ENCODE measurements around the gene ADARB1.

The ADARB1 gene

DNA sequence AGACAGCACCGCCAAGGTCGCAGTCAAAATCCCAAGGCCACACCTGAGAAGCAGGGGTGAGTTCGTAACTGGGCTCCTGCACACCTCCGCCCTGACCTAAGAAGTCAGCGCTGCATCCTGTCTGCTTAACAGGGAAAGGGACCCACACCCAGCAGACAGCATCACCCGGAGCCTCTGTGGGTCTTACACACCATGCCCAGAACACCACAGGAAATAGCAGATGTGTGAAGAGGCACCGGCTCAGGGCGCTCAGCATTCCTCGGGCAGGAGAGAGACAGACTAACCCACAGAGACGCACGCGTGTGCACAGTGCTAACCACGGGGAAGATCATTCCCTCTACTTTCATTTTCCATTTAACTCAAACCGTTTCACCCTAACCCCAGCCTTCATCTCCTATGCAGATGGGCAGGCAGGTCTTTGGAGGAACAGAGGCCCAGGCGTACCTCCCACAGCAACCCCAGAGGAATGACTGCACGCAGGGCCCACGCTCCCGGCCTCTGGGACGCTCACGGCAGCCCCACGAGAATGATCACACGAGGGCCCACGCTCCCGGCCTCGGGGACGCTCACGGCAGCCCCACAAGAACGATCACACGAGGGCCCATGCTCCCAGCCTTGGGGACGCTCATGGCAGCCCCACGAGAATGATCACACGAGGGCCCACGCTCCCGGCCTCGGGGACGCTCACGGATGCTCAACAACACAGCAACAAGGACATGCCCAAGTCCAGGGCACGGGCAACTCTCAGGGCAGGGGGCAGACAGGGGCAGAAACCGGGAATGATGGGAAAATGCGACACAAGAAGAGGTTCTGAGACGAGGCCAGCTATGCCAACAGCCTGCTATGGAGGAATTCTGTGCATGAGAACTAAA is 192.4 kb downstream of the ADARB1 start:
- H3K9me3 ChIP-seq (ENCODE audit: control insufficient read depth, low read length), result peaks cover 6% of the 10 kb centered on the region
- H3K36me3 ChIP-seq (ENCODE audit: control insufficient read depth in 1 of 2, insufficient read depth in 2 of 2, low read depth in 1 of 2, low read length in 2 of 2), result peaks cover 72 to 79% of the 10 kb centered on the region in 2 experiments
- H3K18ac ChIP-seq (ENCODE audit: low read depth in 1 of 2, low read length in 2 of 2), result no peak overlapping the region
- no peak overlapping the region for H3K9ac ChIP-seq (ENCODE audit: low read length)
- DNase-seq, result peak; percentile 26
- no peak overlapping the region for H2AK5ac ChIP-seq (ENCODE audit: low read length, severe bottlenecking)
- H2BK15ac ChIP-seq (ENCODE audit: low read depth, poor library complexity, severe bottlenecking), result no peak overlapping the region
- no peak overlapping the region for H3K4me3 ChIP-seq (ENCODE audit: insufficient read depth in 1 of 2, low read depth in 1 of 2, low read length in 2 of 2)
- H2BK120ac ChIP-seq (ENCODE audit: low read depth, low read length), result no peak overlapping the region
- no peak overlapping the region for H4K8ac ChIP-seq (ENCODE audit: low read length)
- 96% methylated on average over 41 of the region's 41 CpGs for WGBS
- no peak overlapping the region for H3K4ac ChIP-seq (ENCODE audit: low read depth in 1 of 2, low read length in 2 of 2)
- peaks cover 8% of the 10 kb centered on the region for H3K4me1 ChIP-seq (ENCODE audit: control insufficient read depth, insufficient read depth, low read depth, low read length)
- H3K79me1 ChIP-seq (replicated peaks; ENCODE audit: low read length, poor library complexity, severe bottlenecking), result peaks cover 30% of the 10 kb centered on the region
- no peak overlapping the region for H2AFZ ChIP-seq (ENCODE audit: low read depth, low read length)
- no peak overlapping the region for H4K91ac ChIP-seq (ENCODE audit: low read length)
- H3K23ac ChIP-seq (ENCODE audit: low read length in 2 of 2), result no peak overlapping the region
- H3K14ac ChIP-seq (ENCODE audit: low read length in 2 of 2), result no peak overlapping the region
- H3K27ac ChIP-seq (ENCODE audit: low read length, poor library complexity, severe bottlenecking), result no peak overlapping the region
- no peak overlapping the region for H3K4me2 ChIP-seq (ENCODE audit: low read length, poor library complexity, severe bottlenecking)
- no peaks in the 10 kb centered on the region for H3K27me3 ChIP-seq (ENCODE audit: control insufficient read depth in 1 of 2, insufficient read depth in 1 of 2, low read length in 2 of 2)
- no peak overlapping the region for H2BK12ac ChIP-seq (ENCODE audit: low read length in 2 of 2)
- H2BK5ac ChIP-seq (ENCODE audit: low read depth, low read length, poor library complexity, severe bottlenecking), result no peak overlapping the region

DNA sequence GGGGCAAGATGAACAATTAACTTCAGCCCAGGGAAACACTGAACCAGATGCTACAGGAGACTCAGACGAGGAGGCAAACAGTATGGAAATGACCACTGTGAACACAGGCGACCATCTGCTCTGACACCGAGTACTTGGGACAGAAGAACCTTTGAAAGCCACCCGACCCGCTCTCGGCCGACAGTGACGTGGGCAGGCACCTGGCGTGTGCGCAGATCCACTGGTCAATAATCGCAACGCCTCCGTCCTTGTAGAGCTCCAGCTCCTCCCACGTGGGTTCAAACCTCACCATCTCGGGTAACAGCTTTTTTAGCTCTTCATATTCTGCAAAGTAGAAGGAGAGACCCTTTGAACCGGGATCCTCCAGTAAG is 193.0 kb downstream of the ADARB1 start:
- peaks cover 30% of the 10 kb centered on the region for H3K79me1 ChIP-seq (replicated peaks; ENCODE audit: low read length, poor library complexity, severe bottlenecking)
- H4K8ac ChIP-seq (ENCODE audit: low read length), result no peak overlapping the region
- H3K4me2 ChIP-seq (ENCODE audit: low read length, poor library complexity, severe bottlenecking), result no peak overlapping the region
- WGBS, result 96% methylated on average over 16 of the region's 16 CpGs
- H2AK5ac ChIP-seq (ENCODE audit: low read length, severe bottlenecking), result no peak overlapping the region
- H2BK5ac ChIP-seq (ENCODE audit: low read depth, low read length, poor library complexity, severe bottlenecking), result no peak overlapping the region
- no peak overlapping the region for H3K18ac ChIP-seq (ENCODE audit: low read depth in 1 of 2, low read length in 2 of 2)
- H3K36me3 ChIP-seq (ENCODE audit: control insufficient read depth in 1 of 2, insufficient read depth in 2 of 2, low read depth in 1 of 2, low read length in 2 of 2), result peaks cover 67 to 80% of the 10 kb centered on the region in 2 experiments
- no peak overlapping the region for H4K91ac ChIP-seq (ENCODE audit: low read length)
- no peak overlapping the region for H3K9ac ChIP-seq (ENCODE audit: low read length)
- H3K27me3 ChIP-seq (ENCODE audit: control insufficient read depth in 1 of 2, insufficient read depth in 1 of 2, low read length in 2 of 2), result no peaks in the 10 kb centered on the region
- no peak overlapping the region for H3K4ac ChIP-seq (ENCODE audit: low read depth in 1 of 2, low read length in 2 of 2)
- peaks cover 8% of the 10 kb centered on the region for H3K4me1 ChIP-seq (ENCODE audit: control insufficient read depth, insufficient read depth, low read depth, low read length)
- no peak overlapping the region for H3K4me3 ChIP-seq (ENCODE audit: insufficient read depth in 1 of 2, low read depth in 1 of 2, low read length in 2 of 2)
- no peak overlapping the region for H3K23ac ChIP-seq (ENCODE audit: low read length in 2 of 2)
- no peak overlapping the region for H2BK120ac ChIP-seq (ENCODE audit: low read depth, low read length)
- no peak for DNase-seq
- no peak overlapping the region for H3K14ac ChIP-seq (ENCODE audit: low read length in 2 of 2)
- H2BK15ac ChIP-seq (ENCODE audit: low read depth, poor library complexity, severe bottlenecking), result no peak overlapping the region
- no peak overlapping the region for H2BK12ac ChIP-seq (ENCODE audit: low read length in 2 of 2)
- no peak overlapping the region for H3K27ac ChIP-seq (ENCODE audit: low read length, poor library complexity, severe bottlenecking)
- no peak overlapping the region for H2AFZ ChIP-seq (ENCODE audit: low read depth, low read length)
- H3K9me3 ChIP-seq (ENCODE audit: control insufficient read depth, low read length), result peaks cover 11% of the 10 kb centered on the region

DNA sequence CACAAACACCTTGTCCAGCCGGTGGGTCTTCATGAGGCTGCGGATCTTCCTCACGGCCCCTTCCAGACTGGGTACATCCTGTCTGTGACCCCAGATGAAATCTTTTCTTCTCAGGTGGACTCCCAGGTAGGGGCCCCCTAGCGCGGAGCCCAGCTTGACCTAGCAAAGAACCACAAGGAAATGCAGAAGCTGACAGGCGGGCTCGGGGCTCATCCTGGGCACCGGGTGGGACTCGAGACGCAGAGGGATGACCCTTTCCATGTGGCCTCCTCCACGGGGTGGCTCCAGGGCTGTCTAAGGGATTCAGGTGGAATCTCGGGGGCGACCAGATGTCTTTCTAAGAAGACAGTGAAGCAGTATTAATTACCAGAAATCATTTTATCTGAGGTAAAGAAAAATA is 195.5 kb downstream of the ADARB1 start:
- H3K27ac ChIP-seq (ENCODE audit: low read length, poor library complexity, severe bottlenecking), result no peak overlapping the region
- peaks cover 11% of the 10 kb centered on the region for H3K9me3 ChIP-seq (ENCODE audit: control insufficient read depth, low read length)
- H2BK15ac ChIP-seq (ENCODE audit: low read depth, poor library complexity, severe bottlenecking), result no peak overlapping the region
- H4K8ac ChIP-seq (ENCODE audit: low read length), result no peak overlapping the region
- no peak overlapping the region for H3K4me2 ChIP-seq (ENCODE audit: low read length, poor library complexity, severe bottlenecking)
- 98% methylated on average over 10 of the region's 13 CpGs for WGBS
- no peak overlapping the region for H2BK120ac ChIP-seq (ENCODE audit: low read depth, low read length)
- H2BK12ac ChIP-seq (ENCODE audit: low read length in 2 of 2), result no peak overlapping the region
- H3K36me3 ChIP-seq (ENCODE audit: control insufficient read depth in 1 of 2, insufficient read depth in 2 of 2, low read depth in 1 of 2, low read length in 2 of 2), result peaks cover 44 to 83% of the 10 kb centered on the region in 2 experiments
- H3K18ac ChIP-seq (ENCODE audit: low read depth in 1 of 2, low read length in 2 of 2), result no peak overlapping the region
- DNase-seq, result no peak
- no peak overlapping the region for H3K4me3 ChIP-seq (ENCODE audit: insufficient read depth in 1 of 2, low read depth in 1 of 2, low read length in 2 of 2)
- H3K14ac ChIP-seq (ENCODE audit: low read length in 2 of 2), result no peak overlapping the region
- H3K4me1 ChIP-seq (ENCODE audit: control insufficient read depth, insufficient read depth, low read depth, low read length), result peaks cover 8% of the 10 kb centered on the region
- no peak overlapping the region for H4K91ac ChIP-seq (ENCODE audit: low read length)
- no peak overlapping the region for H3K23ac ChIP-seq (ENCODE audit: low read length in 2 of 2)
- no peak overlapping the region for H2AFZ ChIP-seq (ENCODE audit: low read depth, low read length)
- no peak overlapping the region for H3K4ac ChIP-seq (ENCODE audit: low read depth in 1 of 2, low read length in 2 of 2)
- no peaks in the 10 kb centered on the region for H3K27me3 ChIP-seq (ENCODE audit: control insufficient read depth in 1 of 2, insufficient read depth in 1 of 2, low read length in 2 of 2)
- H2AK5ac ChIP-seq (ENCODE audit: low read length, severe bottlenecking), result no peak overlapping the region
- H3K9ac ChIP-seq (ENCODE audit: low read length), result no peak overlapping the region
- no peak overlapping the region for H2BK5ac ChIP-seq (ENCODE audit: low read depth, low read length, poor library complexity, severe bottlenecking)
- peaks cover 25% of the 10 kb centered on the region for H3K79me1 ChIP-seq (replicated peaks; ENCODE audit: low read length, poor library complexity, severe bottlenecking)

DNA sequence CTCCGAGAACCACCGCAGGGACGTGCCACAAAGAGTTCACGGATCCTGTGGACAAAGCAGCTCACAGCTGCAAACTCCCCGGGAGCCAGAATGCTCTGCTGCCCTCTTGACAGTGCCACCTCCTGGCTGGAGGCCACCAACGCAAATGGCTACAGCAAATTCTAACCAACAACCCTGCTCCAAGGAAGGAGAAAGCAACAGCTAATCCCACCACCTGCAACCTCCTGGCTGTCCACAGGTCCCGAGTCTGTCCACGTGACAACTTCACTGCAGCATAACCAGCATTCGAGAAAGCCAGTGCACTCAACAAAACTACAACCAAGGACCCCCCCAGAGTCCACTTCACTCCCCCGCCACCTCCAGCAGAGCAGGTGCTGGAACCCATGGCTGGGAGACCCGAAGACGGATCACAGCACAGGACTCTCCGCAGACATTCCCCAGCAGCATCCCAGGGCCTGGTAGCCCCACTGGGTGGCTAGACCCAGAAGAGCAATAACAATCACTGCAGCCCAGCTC is 196.0 kb downstream of the ADARB1 start:
- Histone ChIP-seq H3K4me1 (ENCODE audit: control insufficient read depth, insufficient read depth, low read depth, low read length) (peaks cover 8% of the 10 kb centered on the region), H2BK15ac (ENCODE audit: low read depth, poor library complexity, severe bottlenecking) (no peak overlapping the region), H3K4me2 (ENCODE audit: low read length, poor library complexity, severe bottlenecking) (no peak overlapping the region), H4K8ac (ENCODE audit: low read length) (no peak overlapping the region), H2AK5ac (ENCODE audit: low read length, severe bottlenecking) (no peak overlapping the region), H3K4ac (ENCODE audit: low read depth in 1 of 2, low read length in 2 of 2) (no peak overlapping the region), H3K79me1 (replicated peaks; ENCODE audit: low read length, poor library complexity, severe bottlenecking) (peaks cover 22% of the 10 kb centered on the region), H2BK12ac (ENCODE audit: low read length in 2 of 2) (no peak overlapping the region), H3K27me3 (ENCODE audit: control insufficient read depth in 1 of 2, insufficient read depth in 1 of 2, low read length in 2 of 2) (no peaks in the 10 kb centered on the region), H3K36me3 (ENCODE audit: control insufficient read depth in 1 of 2, insufficient read depth in 2 of 2, low read depth in 1 of 2, low read length in 2 of 2) (peaks cover 39 to 83% of the 10 kb centered on the region in 2 experiments), H4K91ac (ENCODE audit: low read length) (no peak overlapping the region), H2BK120ac (ENCODE audit: low read depth, low read length) (no peak overlapping the region), H2BK5ac (ENCODE audit: low read depth, low read length, poor library complexity, severe bottlenecking) (no peak overlapping the region), H3K27ac (ENCODE audit: low read length, poor library complexity, severe bottlenecking) (no peak overlapping the region), H2AFZ (ENCODE audit: low read depth, low read length) (no peak overlapping the region), H3K4me3 (ENCODE audit: insufficient read depth in 1 of 2, low read depth in 1 of 2, low read length in 2 of 2) (no peak overlapping the region), H3K18ac (ENCODE audit: low read depth in 1 of 2, low read length in 2 of 2) (no peak overlapping the region), H3K14ac (ENCODE audit: low read length in 2 of 2) (no peak overlapping the region), H3K9me3 (ENCODE audit: control insufficient read depth, low read length) (peaks cover 11% of the 10 kb centered on the region), H3K9ac (ENCODE audit: low read length) (no peak overlapping the region), H3K23ac (ENCODE audit: low read length in 2 of 2) (no peak overlapping the region)
- 97% methylated on average over 13 of the region's 13 CpGs for WGBS
- DNase-seq, result no peak
